ENCODE measurements around the gene WNT8B.

- TF ChIP-seq CTCF (IDR thresholded peaks at IDR 0.05) (no peak), POLR2A (IDR thresholded peaks at IDR 0.05) (no peak)
Observed at GRCh38 chr10:100448951-100449350, 13.9 kb upstream of the WNT8B start.
